ENCODE data around the gene BCL7A. TPM values are rescaled to one million over a fixed set of nuclear protein-coding genes. Genes with fewer than 3 reads are reported as not detected.

The BCL7A gene
- total and polyA plus RNA-seq, 2 of the 8 experiments (the other 6 are each of a cell fraction or from before 2014, with no cell fraction given) = 11.9 to 12.7 TPM

GRCh38 chr12:122079033-122079531, 57.4 kb downstream of the BCL7A start:
- H3K18ac ChIP-seq (ENCODE audit: extremely low read depth, low read length) = no peak overlapping the region; the same call in 1 of the 2 replicates
- H2BK12ac ChIP-seq (ENCODE audit: low read depth, low read length) = 0 out of 2 replicates have a peak overlapping the region, but pooled peaks have one; percentile 39
- 8% methylated on average over 38 of the region's 38 CpGs; no CpG with 5 or more reads in 1 of the 2 experiments for WGBS, 2 experiments (ENCODE audit: extremely low coverage in 1 of 2, insufficient coverage in 1 of 2, insufficient read length in 1 of 2, insufficient replicate concordance in 2 of 2, low coverage in 1 of 2, low lambda C conversion rate in 2 of 2, missing lambda C conversion rate in 1 of 2)
- H4K8ac ChIP-seq (ENCODE audit: extremely low read depth, insufficient read depth, low read length) = peak overlapping the region; percentile 32; the same call in 1 of the 2 replicates
- H3K23me2 ChIP-seq (ENCODE audit: low read depth, low read length) = peaks cover 13% of the 10 kb centered on the region; the same call in 1 of the 2 replicates
- H4K20me1 ChIP-seq (replicated peaks in 1 of 2; ENCODE audit: control insufficient read depth in 1 of 2, insufficient read depth in 2 of 2, low read length in 2 of 2) = peaks cover 0 to 4% of the 10 kb centered on the region in 2 experiments
- H4K91ac ChIP-seq (replicated peaks; ENCODE audit: insufficient read length, low read length) = no peak overlapping the region
- H2BK20ac ChIP-seq (ENCODE audit: low read length) = no peak overlapping the region
- peaks cover 4 to 21% (median 19%) of the 10 kb centered on the region in 4 experiments; a peak in 6 of 7 replicates for H3K27me3 ChIP-seq (replicated peaks in 1 of 4; ENCODE audit: control insufficient read depth in 3 of 4, extremely low read depth in 1 of 4, insufficient read depth in 3 of 4, low read length in 3 of 4)
- H2AFZ ChIP-seq (ENCODE audit: low read length) = no peak overlapping the region
- H3K23ac ChIP-seq (ENCODE audit: insufficient read length) = no peak overlapping the region
- DNase-seq (ENCODE audit: low read depth in 1 of 2, low spot score in 2 of 2) (peak in 1 of 2 experiments; percentile 75), FAIRE-seq (no peak)
- no peak overlapping the region for H2BK120ac ChIP-seq (replicated peaks; ENCODE audit: low read depth, low read length)
- no peak overlapping the region for H4K5ac ChIP-seq (ENCODE audit: insufficient read length, low read depth, low read length)
- 0 out of 2 replicates have a peak overlapping the region, but pooled peaks have one; percentile 35 for H2BK5ac ChIP-seq (ENCODE audit: low read depth, low read length)
- H3K4me2 ChIP-seq (ENCODE audit: insufficient read depth in 1 of 2, low read depth in 2 of 2, low read length in 2 of 2) = peak overlapping the region; percentile 87 to 98
- H3K79me1 ChIP-seq (ENCODE audit: low read depth, low read length) = peaks cover 8% of the 10 kb centered on the region; the same call in 1 of the 2 replicates
- H2BK15ac ChIP-seq (ENCODE audit: low read length) = no peak overlapping the region
- CTCF ChIA-PET (ENCODE audit: partially characterized antibody) = interaction anchor here (3.8 kb wide), 1 partner anchor 45 kb away, joined by 26 read pairs; no protein-coding TSS in a partner anchor
- no peak overlapping the region for H3K27ac ChIP-seq (ENCODE audit: low read depth, low read length)
- H3K14ac ChIP-seq (ENCODE audit: insufficient read length) = no peak overlapping the region
- H3K56ac ChIP-seq (replicated peaks; ENCODE audit: insufficient read length, low read depth, low read length) = no peak overlapping the region
- POLR2A ChIA-PET (ENCODE audit: partially characterized antibody) = interaction anchor here (1.3 to 2.0 kb wide), 5 partner anchors 10 to 146 kb away, joined by 3 to 20 read pairs (median 5); no protein-coding TSS in a partner anchor
- no peak overlapping the region for H3K4ac ChIP-seq (replicated peaks; ENCODE audit: insufficient read length, low read depth, low read length)
- peaks cover 4 to 8% (median 5%) of the 10 kb centered on the region in 4 experiments; a peak in 5 of 7 replicates for H3K4me1 ChIP-seq (replicated peaks in 1 of 4; ENCODE audit: control insufficient read depth in 3 of 4, insufficient read depth in 4 of 4, low read length in 3 of 4)
- no peak overlapping the region for H2AK5ac ChIP-seq (ENCODE audit: low read depth, low read length)
- peaks cover 4 to 21% of the 10 kb centered on the region in 2 experiments; a peak in 3 of 4 replicates for H3K79me2 ChIP-seq (ENCODE audit: control insufficient read depth in 1 of 2, insufficient read depth in 2 of 2, low read length in 2 of 2)
- no peaks in the 10 kb centered on the region; a peak in 1 of 8 replicates for H3K36me3 ChIP-seq (ENCODE audit: control insufficient read depth in 2 of 4, insufficient read depth in 4 of 4, low read length in 3 of 4)
- no peaks in the 10 kb centered on the region for H3K9me3 ChIP-seq (ENCODE audit: insufficient read depth in 2 of 2, low read depth in 1 of 2, low read length in 1 of 2)
- peak overlapping the region; percentile 62 to 74 (median 68) for H3K4me3 ChIP-seq (ENCODE audit: extremely low read depth in 1 of 4, insufficient read depth in 2 of 4, low read depth in 3 of 4, low read length in 4 of 4)
- H3K9ac ChIP-seq (replicated peaks in 1 of 4; ENCODE audit: extremely low read depth in 1 of 4, low read depth in 3 of 4, low read length in 3 of 4) = peak overlapping the region; percentile 34 to 63 (median 44); a peak in 6 of 7 replicates
- TF ChIP-seq SP4 (IDR thresholded peaks at IDR 0.05; ENCODE audit: low read length) (no peak), RBBP5 (IDR thresholded peaks at IDR 0.05; ENCODE audit: borderline replicate concordance, low read depth, low read length) (no peak), E2F6 (IDR thresholded peaks at IDR 0.05) (peak; percentile 95), KDM1A (IDR thresholded peaks at IDR 0.05; ENCODE audit: borderline replicate concordance, low read length) (no peak), TAF1 (IDR thresholded peaks at IDR 0.05; ENCODE audit: low read depth, low read length) (no peak), MAFK (IDR thresholded peaks at IDR 0.05; ENCODE audit: low read depth, low read length) (no peak), KDM4A (IDR thresholded peaks at IDR 0.05; ENCODE audit: low read depth, low read length, severe bottlenecking) (peak; percentile 10), RNF2 (IDR thresholded peaks at IDR 0.05; ENCODE audit: borderline replicate concordance, low read depth, low read length, missing control alignments, poor library complexity, severe bottlenecking) (peak; percentile 12)
- TF ChIP-seq, protein P1, sequence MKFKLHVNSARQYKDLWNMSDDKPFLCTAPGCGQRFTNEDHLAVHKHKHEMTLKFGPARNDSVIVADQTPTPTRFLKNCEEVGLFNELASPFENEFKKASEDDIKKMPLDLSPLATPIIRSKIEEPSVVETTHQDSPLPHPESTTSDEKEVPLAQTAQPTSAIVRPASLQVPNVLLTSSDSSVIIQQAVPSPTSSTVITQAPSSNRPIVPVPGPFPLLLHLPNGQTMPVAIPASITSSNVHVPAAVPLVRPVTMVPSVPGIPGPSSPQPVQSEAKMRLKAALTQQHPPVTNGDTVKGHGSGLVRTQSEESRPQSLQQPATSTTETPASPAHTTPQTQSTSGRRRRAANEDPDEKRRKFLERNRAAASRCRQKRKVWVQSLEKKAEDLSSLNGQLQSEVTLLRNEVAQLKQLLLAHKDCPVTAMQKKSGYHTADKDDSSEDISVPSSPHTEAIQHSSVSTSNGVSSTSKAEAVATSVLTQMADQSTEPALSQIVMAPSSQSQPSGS (IDR thresholded peaks at IDR 0.05; ENCODE audit: low read length) = 0 out of 2 replicates have a peak, but pooled peaks have one; percentile 2
